Measurements from ENCODE around the gene METAP2.

The METAP2 gene

GRCh38 chr12:95528431-95528830 is 54.5 kb downstream of the METAP2 start:
- CTCF ChIA-PET, result no interaction called here

GRCh38 chr12:95529693-95530225 is 55.8 kb downstream of the METAP2 start:
- TF ChIP-seq SP1 (IDR thresholded peaks at IDR 0.05), result no peak
- no peak for TF ChIP-seq HDGF (IDR thresholded peaks at IDR 0.05; ENCODE audit: borderline replicate concordance)
- TF ChIP-seq CTBP1 (IDR thresholded peaks at IDR 0.05; ENCODE audit: borderline replicate concordance), result no peak
- no peak for TF ChIP-seq FOXM1 (IDR thresholded peaks at IDR 0.05; ENCODE audit: borderline replicate concordance)
- TF ChIP-seq SUZ12 (IDR thresholded peaks at IDR 0.05), result no peak
- CTCF ChIA-PET, result no interaction called here
- no peak for DNase-seq (ENCODE audit: extremely low spot score)

More at GRCh38 chr12:95528431-95528830, 54.5 kb downstream of the METAP2 start:
- DNase-seq (ENCODE audit: extremely low spot score), result no peak
- TF ChIP-seq SP1 (IDR thresholded peaks at IDR 0.05) (no peak), ELF4 (IDR thresholded peaks at IDR 0.05) (no peak), HDGF (IDR thresholded peaks at IDR 0.05; ENCODE audit: borderline replicate concordance) (no peak), FOXA1 (IDR thresholded peaks at IDR 0.05) (no peak), PKNOX1 (IDR thresholded peaks at IDR 0.05) (no peak), TARDBP (IDR thresholded peaks at IDR 0.05) (no peak), L3MBTL2 (conservative IDR thresholded peaks at IDR 0.05) (no peak), BHLHE40 (IDR thresholded peaks at IDR 0.05; ENCODE audit: borderline replicate concordance) (no peak), FOXK2 (IDR thresholded peaks at IDR 0.05) (no peak), LEF1 (IDR thresholded peaks at IDR 0.05; ENCODE audit: borderline replicate concordance) (no peak), NFRKB (IDR thresholded peaks at IDR 0.05) (no peak), ZNF384 (IDR thresholded peaks at IDR 0.05) (no peak), FOXM1 (IDR thresholded peaks at IDR 0.05; ENCODE audit: borderline replicate concordance) (no peak), CTBP1 (IDR thresholded peaks at IDR 0.05; ENCODE audit: borderline replicate concordance) (no peak), ARNT (IDR thresholded peaks at IDR 0.05) (no peak), SUZ12 (IDR thresholded peaks at IDR 0.05) (no peak)
- POLR2A ChIA-PET, result no interaction called here

GRCh38 chr12:95532851-95533250 is 58.9 kb downstream of the METAP2 start:
- POLR2A ChIA-PET, result no interaction called here
- CTCF ChIA-PET, result no interaction called here
- TF ChIP-seq L3MBTL2 (conservative IDR thresholded peaks at IDR 0.05) (no peak), PKNOX1 (IDR thresholded peaks at IDR 0.05) (no peak), TARDBP (IDR thresholded peaks at IDR 0.05) (no peak), SUZ12 (IDR thresholded peaks at IDR 0.05) (no peak), HDGF (IDR thresholded peaks at IDR 0.05; ENCODE audit: borderline replicate concordance) (no peak), BHLHE40 (IDR thresholded peaks at IDR 0.05; ENCODE audit: borderline replicate concordance) (no peak), ARNT (IDR thresholded peaks at IDR 0.05) (no peak), FOXA1 (IDR thresholded peaks at IDR 0.05) (no peak), NFRKB (IDR thresholded peaks at IDR 0.05) (no peak), CTBP1 (IDR thresholded peaks at IDR 0.05; ENCODE audit: borderline replicate concordance) (no peak), LEF1 (IDR thresholded peaks at IDR 0.05; ENCODE audit: borderline replicate concordance) (no peak), FOXK2 (IDR thresholded peaks at IDR 0.05) (no peak), ZNF384 (IDR thresholded peaks at IDR 0.05) (no peak), FOXM1 (IDR thresholded peaks at IDR 0.05; ENCODE audit: borderline replicate concordance) (no peak), SP1 (IDR thresholded peaks at IDR 0.05) (no peak), ELF4 (IDR thresholded peaks at IDR 0.05) (no peak)
- no peak for DNase-seq (ENCODE audit: extremely low spot score)

More at GRCh38 chr12:95529693-95530225, 55.8 kb downstream of the METAP2 start:
- POLR2A ChIA-PET, result no interaction called here

- DNase-seq (ENCODE audit: extremely low spot score), result no peak
- CTCF ChIA-PET, result interaction anchor here (0.6 to 1.8 kb wide), 10 partner anchors 8 to 1155 kb away, joined by 3 to 6 read pairs (median 4); no protein-coding TSS in a partner anchor
- POLR2A ChIA-PET, result no interaction called here
- TF ChIP-seq BHLHE40 (IDR thresholded peaks at IDR 0.05; ENCODE audit: borderline replicate concordance) (no peak), HDGF (IDR thresholded peaks at IDR 0.05; ENCODE audit: borderline replicate concordance) (no peak), ELF4 (IDR thresholded peaks at IDR 0.05) (no peak)
Observed at GRCh38 chr12:95533985-95534384, 60.0 kb downstream of the METAP2 start.

- ChIA-PET CTCF (interaction anchor here (1.0 kb wide), 1 partner anchor 37 kb away, joined by 4 read pairs; no protein-coding TSS in a partner anchor), POLR2A (interaction anchor here (1.5 kb wide), 1 partner anchor 64 kb away, joined by 7 read pairs; the partner anchor contains the start of gene METAP2)
- no peak for TF ChIP-seq HDGF (IDR thresholded peaks at IDR 0.05; ENCODE audit: borderline replicate concordance)
- no peak for TF ChIP-seq SP1 (IDR thresholded peaks at IDR 0.05)
- TF ChIP-seq BHLHE40 (IDR thresholded peaks at IDR 0.05; ENCODE audit: borderline replicate concordance), result no peak
- no peak for TF ChIP-seq CTBP1 (IDR thresholded peaks at IDR 0.05; ENCODE audit: borderline replicate concordance)
- TF ChIP-seq ELF4 (IDR thresholded peaks at IDR 0.05), result no peak
- no peak for TF ChIP-seq TARDBP (IDR thresholded peaks at IDR 0.05)
- TF ChIP-seq L3MBTL2 (conservative IDR thresholded peaks at IDR 0.05), result no peak
- no peak for TF ChIP-seq SUZ12 (IDR thresholded peaks at IDR 0.05)
- TF ChIP-seq ZNF384 (IDR thresholded peaks at IDR 0.05), result no peak
- TF ChIP-seq ARNT (IDR thresholded peaks at IDR 0.05), result no peak
- TF ChIP-seq PKNOX1 (IDR thresholded peaks at IDR 0.05), result no peak
- TF ChIP-seq FOXA1 (IDR thresholded peaks at IDR 0.05), result no peak
- TF ChIP-seq LEF1 (IDR thresholded peaks at IDR 0.05; ENCODE audit: borderline replicate concordance), result no peak
- TF ChIP-seq FOXM1 (IDR thresholded peaks at IDR 0.05; ENCODE audit: borderline replicate concordance), result no peak
- no peak for TF ChIP-seq FOXK2 (IDR thresholded peaks at IDR 0.05)
- no peak for DNase-seq (ENCODE audit: extremely low spot score)
Observed at GRCh38 chr12:95538006-95538405, 64.1 kb downstream of the METAP2 start.

GRCh38 chr12:95538656-95539055 is 64.7 kb downstream of the METAP2 start:
- ChIA-PET POLR2A (interaction anchor here (0.9 to 1.5 kb wide), 2 partner anchors 65 to 321 kb away, joined by 4 to 7 read pairs; partner anchors contain the start of genes FGD6, METAP2 and VEZT), CTCF (interaction anchor here (0.6 to 1.0 kb wide), 3 partner anchors 36 to 466 kb away, joined by 3 to 4 read pairs (median 4); no protein-coding TSS in a partner anchor)
- no peak for DNase-seq (ENCODE audit: extremely low spot score)
- TF ChIP-seq FOXA1 (IDR thresholded peaks at IDR 0.05) (no peak), CTBP1 (IDR thresholded peaks at IDR 0.05; ENCODE audit: borderline replicate concordance) (no peak), SUZ12 (IDR thresholded peaks at IDR 0.05) (no peak), BHLHE40 (IDR thresholded peaks at IDR 0.05; ENCODE audit: borderline replicate concordance) (no peak), ARNT (IDR thresholded peaks at IDR 0.05) (no peak), TARDBP (IDR thresholded peaks at IDR 0.05) (no peak), ELF4 (IDR thresholded peaks at IDR 0.05) (no peak), PKNOX1 (IDR thresholded peaks at IDR 0.05) (no peak), SP1 (IDR thresholded peaks at IDR 0.05) (no peak), NFRKB (IDR thresholded peaks at IDR 0.05) (no peak), L3MBTL2 (conservative IDR thresholded peaks at IDR 0.05) (no peak), ZNF384 (IDR thresholded peaks at IDR 0.05) (no peak), FOXK2 (IDR thresholded peaks at IDR 0.05) (no peak), LEF1 (IDR thresholded peaks at IDR 0.05; ENCODE audit: borderline replicate concordance) (no peak), FOXM1 (IDR thresholded peaks at IDR 0.05; ENCODE audit: borderline replicate concordance) (no peak)
